ENCODE data around the gene EFCAB9.

EFCAB9 gene

DNA sequence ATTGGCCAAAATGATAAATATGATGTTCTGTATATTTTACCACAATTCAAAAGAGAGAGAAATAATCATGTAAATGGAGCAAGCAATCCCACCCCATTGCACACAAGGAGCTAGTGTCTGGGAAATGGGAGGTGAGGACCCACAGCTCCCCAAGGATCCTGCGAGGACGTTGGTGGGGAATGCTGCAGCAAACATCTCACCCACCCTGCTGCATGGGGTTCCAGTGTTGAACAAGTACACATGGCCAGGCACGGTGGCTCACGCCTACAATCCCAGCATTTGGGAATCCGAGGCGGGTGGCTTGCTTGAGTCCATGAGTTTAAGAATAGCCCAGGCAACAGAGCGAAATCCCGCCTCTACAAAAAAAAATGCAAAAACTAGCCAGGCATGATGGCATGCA is 35.0 kb upstream of the EFCAB9 start:
- no peaks in the 10 kb centered on the region for H3K27me3 Mint-ChIP-seq
- peak overlapping the region; percentile 70 for H3K27ac Mint-ChIP-seq
- H3K9me3 Mint-ChIP-seq, result no peaks in the 10 kb centered on the region
- peak overlapping the region; percentile 34 for H3K4me3 Mint-ChIP-seq
- H3K4me1 Mint-ChIP-seq, result peaks cover 67% of the 10 kb centered on the region
- peaks cover 9% of the 10 kb centered on the region for H3K36me3 Mint-ChIP-seq

DNA sequence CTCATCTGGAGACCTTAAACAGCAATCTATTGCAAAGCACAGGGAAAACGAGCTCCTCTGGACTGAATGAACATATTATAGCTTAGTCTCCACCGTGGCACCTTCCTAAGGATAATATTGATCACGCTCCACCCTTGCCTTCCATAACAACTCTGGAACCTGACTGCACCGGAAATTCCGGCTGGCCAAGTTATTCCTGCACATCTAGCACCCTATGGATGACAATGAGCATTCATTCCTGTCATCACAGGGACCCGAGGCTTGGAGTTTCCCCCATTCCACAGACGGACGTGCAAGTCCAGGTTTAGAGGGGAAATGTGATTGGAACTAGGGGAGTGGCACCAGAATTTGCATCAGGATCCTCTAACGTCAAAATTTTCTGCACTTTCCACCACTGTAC is 33.5 kb upstream of the EFCAB9 start:
- Mint-ChIP-seq H3K4me1 (peaks cover 67% of the 10 kb centered on the region), H3K4me3 (no peak overlapping the region), H3K27me3 (no peaks in the 10 kb centered on the region), H3K27ac (peak overlapping the region; percentile 85), H3K36me3 (peaks cover 6% of the 10 kb centered on the region), H3K9me3 (no peaks in the 10 kb centered on the region)

DNA sequence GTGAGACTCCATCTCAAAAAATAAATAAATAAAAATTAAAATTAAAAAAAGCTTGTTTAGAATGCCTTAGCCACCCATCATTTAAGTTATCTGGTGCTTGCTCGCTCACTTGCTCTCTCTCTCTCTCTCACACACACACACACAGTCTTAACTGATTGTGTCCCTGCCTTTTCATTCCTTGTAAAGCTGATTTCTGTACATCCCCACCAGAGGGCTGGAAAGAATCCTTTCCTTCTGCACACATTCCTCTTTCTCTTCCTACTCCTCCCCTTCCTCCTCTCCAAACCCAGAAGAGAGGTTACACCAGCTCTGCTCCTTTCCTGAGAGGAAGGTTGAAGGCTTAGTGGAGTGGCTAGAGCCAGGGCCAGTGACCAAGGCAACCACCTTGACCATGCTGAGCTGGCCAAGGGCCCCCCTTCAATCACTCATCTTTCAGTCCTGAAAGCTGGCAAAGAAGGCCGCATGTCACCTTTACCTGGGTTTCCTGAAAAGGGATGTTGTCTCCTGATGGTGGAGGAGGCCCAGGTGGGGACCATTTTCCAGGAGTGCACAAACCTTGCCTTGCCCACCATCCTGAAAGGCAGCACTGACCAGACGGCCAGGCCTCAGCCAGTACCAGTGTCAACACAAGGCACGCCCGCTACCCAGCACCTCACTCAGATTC is 31.5 kb upstream of the EFCAB9 start:
- peaks cover 1% of the 10 kb centered on the region for H3K36me3 Mint-ChIP-seq
- H3K9me3 Mint-ChIP-seq, result no peaks in the 10 kb centered on the region
- peak overlapping the region; percentile 84 for H3K27ac Mint-ChIP-seq
- H3K27me3 Mint-ChIP-seq, result no peaks in the 10 kb centered on the region
- no peak overlapping the region for H3K4me3 Mint-ChIP-seq
- peaks cover 75% of the 10 kb centered on the region for H3K4me1 Mint-ChIP-seq

DNA sequence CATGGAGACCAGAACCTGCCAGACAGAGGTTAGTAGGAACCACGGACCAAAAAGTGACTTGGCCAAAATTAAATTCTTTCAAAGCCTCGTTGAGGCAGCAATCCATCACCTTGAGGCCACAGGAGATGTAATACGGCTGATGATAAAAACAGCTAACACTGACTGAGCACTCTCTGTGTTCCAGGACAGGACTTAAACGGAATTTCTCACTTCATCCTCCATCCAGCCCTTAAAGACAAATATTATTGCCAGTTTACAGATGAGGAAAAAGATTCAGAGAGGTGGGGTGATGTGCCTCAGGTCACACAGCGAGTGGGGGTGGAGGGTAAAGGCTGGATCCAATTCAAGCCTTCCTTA is 31.0 kb upstream of the EFCAB9 start:
- Mint-ChIP-seq H3K9me3 (no peaks in the 10 kb centered on the region), H3K27ac (peak overlapping the region; percentile 23), H3K4me1 (peaks cover 77% of the 10 kb centered on the region), H3K27me3 (no peaks in the 10 kb centered on the region), H3K36me3 (peaks cover 1% of the 10 kb centered on the region), H3K4me3 (no peak overlapping the region)

DNA sequence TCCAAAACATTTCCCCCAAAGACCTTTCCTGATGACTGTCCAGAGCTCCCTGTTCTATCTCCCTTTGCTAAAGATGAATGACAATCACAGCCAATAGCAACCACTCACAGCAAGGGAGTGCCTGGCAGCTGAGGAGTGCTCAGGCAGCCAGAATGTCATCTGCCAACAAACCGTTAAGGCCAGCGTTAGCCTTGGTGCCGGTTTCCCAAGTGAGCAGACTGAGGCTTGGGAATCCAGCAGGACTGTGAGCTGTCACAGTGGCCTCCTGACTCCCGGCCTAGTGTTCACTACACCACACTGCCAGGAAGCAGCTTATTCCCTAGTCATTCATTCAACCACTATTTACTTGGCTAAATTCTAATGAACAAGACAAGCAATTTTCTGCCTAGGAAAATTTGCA is 30.6 kb upstream of the EFCAB9 start:
- Mint-ChIP-seq H3K4me1 (peaks cover 77% of the 10 kb centered on the region), H3K4me3 (no peak overlapping the region), H3K27ac (peak overlapping the region; percentile 23)

DNA sequence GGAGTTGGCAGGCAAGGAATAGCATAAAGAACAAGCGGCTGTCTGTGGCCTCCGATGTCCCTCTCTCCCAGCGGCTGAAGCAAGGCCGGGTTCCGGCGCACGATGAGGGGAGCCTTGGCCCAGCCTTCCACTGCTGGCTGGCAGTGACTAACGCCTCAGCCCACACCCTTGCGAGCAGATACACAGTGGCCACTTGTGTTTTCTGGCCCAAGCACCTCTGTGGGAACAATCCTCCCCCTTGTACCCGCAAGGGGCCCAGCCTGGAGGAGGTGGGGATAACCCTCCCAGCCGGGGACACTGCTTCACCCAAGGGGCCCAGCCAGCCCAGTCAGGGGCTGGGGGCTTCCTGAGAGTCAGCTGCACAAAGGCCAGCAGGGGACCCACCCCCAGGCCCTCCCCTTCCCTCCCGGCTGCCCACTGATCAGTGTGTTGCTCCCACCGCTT is 29.2 kb upstream of the EFCAB9 start:
- H3K27me3 Mint-ChIP-seq, result no peaks in the 10 kb centered on the region
- peaks cover 3% of the 10 kb centered on the region for H3K36me3 Mint-ChIP-seq
- H3K4me1 Mint-ChIP-seq, result peaks cover 82% of the 10 kb centered on the region
- H3K9me3 Mint-ChIP-seq, result no peaks in the 10 kb centered on the region
- H3K27ac Mint-ChIP-seq, result peak overlapping the region; percentile 83
- H3K4me3 Mint-ChIP-seq, result no peak overlapping the region

More for the DNA sequence above, 30.6 kb upstream of the EFCAB9 start:
- Mint-ChIP-seq H3K36me3 (peaks cover 1% of the 10 kb centered on the region), H3K9me3 (no peaks in the 10 kb centered on the region), H3K27me3 (no peaks in the 10 kb centered on the region)

DNA sequence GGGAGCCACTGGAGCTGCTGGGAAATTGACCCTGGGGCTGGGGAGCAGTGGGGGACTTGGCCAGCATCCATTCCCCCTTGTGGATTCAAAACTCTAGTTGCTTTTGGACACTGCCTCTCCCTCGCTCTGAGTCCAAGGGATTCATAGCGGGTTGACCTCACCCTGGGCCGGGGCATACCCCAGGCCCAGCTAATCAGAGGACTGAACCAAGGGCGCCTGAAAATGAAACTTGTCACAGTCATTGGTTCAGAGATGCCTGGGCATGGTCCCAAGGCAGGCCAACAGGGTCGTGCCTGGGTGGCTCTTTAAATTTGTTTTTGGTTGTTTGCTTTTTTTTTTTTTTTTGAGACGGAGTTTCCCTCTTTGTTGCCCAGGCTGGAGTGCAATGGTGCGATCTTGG is 28.5 kb upstream of the EFCAB9 start:
- no peaks in the 10 kb centered on the region for H3K27me3 Mint-ChIP-seq
- H3K4me1 Mint-ChIP-seq, result peaks cover 86% of the 10 kb centered on the region
- no peaks in the 10 kb centered on the region for H3K9me3 Mint-ChIP-seq
- peaks cover 3% of the 10 kb centered on the region for H3K36me3 Mint-ChIP-seq
- H3K4me3 Mint-ChIP-seq, result no peak overlapping the region
- no peak overlapping the region for H3K27ac Mint-ChIP-seq

DNA sequence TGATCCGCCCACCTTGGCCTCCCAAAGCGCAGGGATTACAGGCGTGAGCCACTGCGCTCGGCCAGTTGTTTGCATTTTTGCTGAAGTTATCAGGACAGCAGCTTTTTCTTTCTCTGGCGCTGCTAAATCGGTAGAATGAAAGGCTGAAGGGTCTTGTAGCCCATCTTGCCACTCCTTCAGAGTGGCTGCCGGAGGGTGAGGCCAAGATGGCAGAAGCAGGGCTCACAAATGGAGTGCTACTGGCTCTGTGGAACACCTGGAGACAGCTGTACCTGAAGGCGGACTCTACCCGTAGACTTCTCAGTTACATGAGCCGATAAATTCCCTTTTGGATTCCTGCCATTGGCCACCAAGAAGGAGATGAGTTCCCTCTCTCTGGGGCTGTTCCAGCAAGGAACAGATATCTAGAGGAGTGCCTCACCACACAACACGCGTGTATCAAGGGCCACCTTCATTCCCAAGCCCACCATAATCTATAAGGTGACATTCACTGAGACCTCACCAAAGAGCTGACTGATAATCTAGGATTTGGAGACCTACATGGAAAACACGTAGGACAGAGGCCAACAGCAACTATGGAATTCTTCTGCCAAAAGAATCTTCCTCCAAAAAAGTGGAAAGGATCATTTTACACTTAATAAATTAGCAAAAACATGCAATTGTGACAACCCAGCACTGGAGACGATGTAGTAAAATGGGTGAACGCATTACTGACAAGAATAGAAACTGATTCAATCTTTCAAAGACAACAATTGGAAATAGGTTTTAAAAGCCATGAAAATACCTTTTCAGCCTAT is 27.7 kb upstream of the EFCAB9 start:
- Mint-ChIP-seq H3K4me1 (peaks cover 88% of the 10 kb centered on the region), H3K36me3 (peaks cover 3% of the 10 kb centered on the region), H3K27me3 (no peaks in the 10 kb centered on the region), H3K27ac (peak overlapping the region; percentile 41), H3K9me3 (no peaks in the 10 kb centered on the region), H3K4me3 (no peak overlapping the region)

DNA sequence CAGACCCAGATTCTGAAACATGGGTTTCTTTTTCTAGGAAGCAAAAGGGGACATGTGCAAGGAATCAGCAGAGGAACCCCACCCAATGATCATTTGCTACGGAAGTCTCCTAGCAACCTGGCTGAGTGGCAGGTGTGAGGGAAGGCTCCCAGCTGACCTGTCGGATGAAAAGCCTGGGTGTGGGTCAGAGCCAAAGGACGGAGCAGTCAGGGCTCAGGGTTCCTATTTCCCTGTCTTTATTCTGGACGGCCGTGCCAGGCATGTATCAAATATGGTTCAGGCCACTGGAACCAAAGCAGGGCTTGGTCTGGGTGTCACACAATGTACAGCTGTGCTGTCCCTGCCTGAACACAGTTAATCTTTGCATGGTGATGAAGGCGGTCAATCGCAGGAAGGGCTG is 26.1 kb upstream of the EFCAB9 start:
- no peaks in the 10 kb centered on the region for H3K27me3 Mint-ChIP-seq
- peaks cover 2% of the 10 kb centered on the region for H3K36me3 Mint-ChIP-seq
- no peak overlapping the region for H3K27ac Mint-ChIP-seq
- H3K4me1 Mint-ChIP-seq, result peaks cover 89% of the 10 kb centered on the region
- H3K4me3 Mint-ChIP-seq, result no peak overlapping the region
- no peaks in the 10 kb centered on the region for H3K9me3 Mint-ChIP-seq

DNA sequence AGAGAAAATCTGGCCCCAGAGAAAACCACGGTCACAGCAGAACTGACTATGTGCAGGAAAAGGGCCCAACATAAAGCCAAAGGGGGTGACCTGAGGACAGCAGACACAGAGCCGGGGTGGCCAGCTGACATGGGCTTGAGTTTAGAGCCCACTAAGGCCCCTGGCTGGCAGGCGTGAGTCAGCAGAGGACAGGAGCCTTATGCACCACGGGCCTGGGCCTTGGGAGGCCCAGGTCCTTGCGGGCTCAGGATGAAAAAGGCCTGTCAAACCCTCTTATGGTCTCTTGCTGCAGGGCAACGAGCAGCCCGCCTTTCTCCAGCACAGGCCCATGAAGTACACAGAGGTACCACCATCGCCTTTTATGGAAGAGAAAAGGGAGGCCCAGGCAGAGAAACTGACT is 25.7 kb upstream of the EFCAB9 start:
- Mint-ChIP-seq H3K27ac (no peak overlapping the region), H3K27me3 (no peaks in the 10 kb centered on the region), H3K4me1 (peaks cover 89% of the 10 kb centered on the region), H3K36me3 (peaks cover 2% of the 10 kb centered on the region), H3K9me3 (no peaks in the 10 kb centered on the region), H3K4me3 (no peak overlapping the region)

DNA sequence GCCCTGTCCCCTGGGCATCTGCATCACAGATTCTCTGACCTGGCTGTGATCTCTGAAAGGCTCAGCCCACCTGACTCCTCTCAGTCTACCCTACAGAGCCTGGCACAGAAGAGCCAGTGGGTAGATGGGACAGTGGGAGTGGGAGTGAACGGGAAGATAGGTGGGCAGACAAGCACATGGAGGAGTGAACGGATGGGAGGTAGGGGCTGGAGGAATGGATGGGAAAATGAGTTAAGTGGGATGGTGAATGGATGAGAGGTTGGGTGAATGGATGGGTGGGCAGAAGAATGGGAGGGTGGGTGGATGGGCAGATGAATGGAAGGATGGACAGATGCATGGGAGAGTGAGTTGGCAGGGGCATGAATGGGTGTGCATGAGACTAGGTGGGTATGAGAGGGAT is 24.8 kb upstream of the EFCAB9 start:
- H3K27ac Mint-ChIP-seq, result peak overlapping the region; percentile 76
- H3K36me3 Mint-ChIP-seq, result peaks cover 2% of the 10 kb centered on the region
- H3K4me3 Mint-ChIP-seq, result no peak overlapping the region
- H3K9me3 Mint-ChIP-seq, result no peaks in the 10 kb centered on the region
- peaks cover 92% of the 10 kb centered on the region for H3K4me1 Mint-ChIP-seq
- no peaks in the 10 kb centered on the region for H3K27me3 Mint-ChIP-seq

DNA sequence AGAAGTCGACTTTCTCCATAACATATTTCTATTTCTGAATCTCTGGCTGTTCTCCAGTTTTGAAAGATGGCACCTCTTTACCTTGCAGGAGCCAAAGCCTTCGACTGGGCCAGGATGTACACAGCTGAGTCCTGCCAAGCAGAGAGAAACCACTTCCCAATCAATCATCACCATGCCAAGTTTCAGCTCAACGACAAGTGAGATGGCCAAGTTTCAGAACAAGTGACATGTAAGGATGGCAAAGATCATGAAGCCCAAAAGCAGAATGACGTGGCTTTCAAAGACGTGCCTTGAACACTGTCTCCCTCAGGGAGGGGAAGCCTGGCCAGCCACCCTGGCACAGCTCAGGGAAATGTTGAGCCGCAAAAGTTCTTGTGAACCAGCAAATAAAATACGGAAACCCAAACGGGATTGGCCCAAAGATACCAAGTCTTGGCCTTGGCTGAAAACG is 23.7 kb upstream of the EFCAB9 start:
- H3K9me3 Mint-ChIP-seq, result no peaks in the 10 kb centered on the region
- peaks cover 94% of the 10 kb centered on the region for H3K4me1 Mint-ChIP-seq
- H3K4me3 Mint-ChIP-seq, result peak overlapping the region; percentile 19
- H3K27ac Mint-ChIP-seq, result peak overlapping the region; percentile 84
- peaks cover 2% of the 10 kb centered on the region for H3K36me3 Mint-ChIP-seq
- H3K27me3 Mint-ChIP-seq, result no peaks in the 10 kb centered on the region

DNA sequence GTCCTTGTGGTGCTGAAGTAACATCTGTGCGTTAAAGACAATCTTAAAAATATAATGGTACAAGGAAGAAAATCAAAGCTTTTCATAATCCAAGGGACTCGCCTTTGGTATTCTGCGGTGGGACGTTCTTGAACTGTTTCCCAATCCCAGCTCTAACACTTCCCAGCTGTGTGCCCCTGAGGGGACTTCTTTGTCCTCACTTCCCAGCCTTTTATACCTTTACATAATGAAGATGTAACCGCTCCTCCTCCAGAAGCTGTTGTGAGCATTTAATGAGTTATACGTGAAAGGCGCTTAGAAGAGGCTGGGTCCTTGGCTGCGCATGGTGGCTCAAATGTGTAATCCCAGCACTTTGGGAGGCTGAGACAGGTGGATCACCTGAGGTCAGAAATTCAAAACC is 22.9 kb upstream of the EFCAB9 start:
- no peak overlapping the region for H3K4me3 Mint-ChIP-seq
- H3K27me3 Mint-ChIP-seq, result no peaks in the 10 kb centered on the region
- H3K4me1 Mint-ChIP-seq, result peaks cover 99% of the 10 kb centered on the region
- H3K9me3 Mint-ChIP-seq, result no peaks in the 10 kb centered on the region
- peaks cover 2% of the 10 kb centered on the region for H3K36me3 Mint-ChIP-seq
- peak overlapping the region; percentile 55 for H3K27ac Mint-ChIP-seq

DNA sequence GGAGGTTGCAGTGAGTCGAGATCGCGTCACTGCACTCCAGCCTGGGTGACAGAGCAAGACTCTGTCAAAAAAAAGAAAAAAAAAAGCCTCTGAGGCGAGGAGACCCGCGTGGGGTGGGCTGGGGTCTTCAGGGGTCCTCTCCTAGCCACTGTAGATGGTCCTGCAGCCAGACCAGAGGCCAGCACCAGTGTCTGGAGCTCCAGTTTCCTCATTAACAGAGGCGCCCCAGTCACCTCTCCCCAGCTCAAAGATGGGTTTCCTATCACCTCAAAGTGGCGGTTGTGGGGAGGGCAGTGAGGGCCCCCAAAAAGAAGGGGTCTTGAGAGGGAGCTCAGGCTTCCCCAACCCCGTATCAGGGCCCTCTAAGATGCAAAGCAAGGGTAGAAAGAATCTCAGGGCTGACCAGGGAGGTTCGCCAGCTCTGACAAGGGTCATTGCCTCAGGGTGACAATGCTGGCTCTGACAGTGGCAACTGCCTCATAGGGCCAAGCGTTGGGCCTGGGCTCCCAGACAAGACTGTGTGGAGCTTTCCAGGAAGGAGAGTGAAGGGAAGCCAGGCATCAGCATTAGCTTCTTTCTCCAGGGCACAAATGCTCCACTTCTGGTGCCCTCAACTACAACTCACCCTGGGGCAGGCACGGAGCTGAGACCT is 20.9 kb upstream of the EFCAB9 start:
- Mint-ChIP-seq H3K4me3 (peak overlapping the region; percentile 86), H3K27ac (peak overlapping the region; percentile 95), H3K27me3 (no peaks in the 10 kb centered on the region), H3K4me1 (peaks cover 96% of the 10 kb centered on the region), H3K36me3 (peaks cover 2% of the 10 kb centered on the region), H3K9me3 (no peaks in the 10 kb centered on the region)

DNA sequence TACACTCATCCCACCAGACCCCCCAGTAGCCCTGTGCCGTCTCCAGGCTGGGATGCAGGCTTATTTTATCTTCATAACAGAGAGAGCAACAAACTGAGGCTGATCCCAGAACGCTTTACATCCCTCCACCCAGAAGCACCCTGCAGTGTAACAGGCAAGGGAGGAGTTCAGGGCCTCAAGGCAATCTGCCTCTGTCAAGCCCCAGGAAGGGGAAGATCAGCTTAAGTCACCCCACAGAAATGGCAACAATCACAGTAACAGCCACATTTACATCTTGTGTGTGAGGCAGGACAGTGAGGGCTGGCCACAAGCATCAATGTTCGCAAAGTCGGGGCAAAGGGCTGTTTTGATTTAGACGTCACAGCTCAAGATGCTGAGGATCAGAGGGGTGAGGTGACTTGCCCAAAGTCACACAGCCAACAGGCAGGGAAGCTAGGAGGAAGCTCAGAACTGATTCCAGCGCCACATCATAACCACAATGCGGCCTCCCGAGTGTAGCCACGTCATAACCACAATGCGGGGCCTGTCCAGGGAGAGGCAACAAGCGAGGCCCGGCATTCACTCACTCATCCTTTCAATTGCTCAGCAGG is 20.3 kb upstream of the EFCAB9 start:
- peak overlapping the region; percentile 95 for H3K27ac Mint-ChIP-seq
- H3K9me3 Mint-ChIP-seq, result no peaks in the 10 kb centered on the region
- H3K36me3 Mint-ChIP-seq, result peaks cover 5% of the 10 kb centered on the region
- peak overlapping the region; percentile 86 for H3K4me3 Mint-ChIP-seq
- peaks cover 96% of the 10 kb centered on the region for H3K4me1 Mint-ChIP-seq
- H3K27me3 Mint-ChIP-seq, result no peaks in the 10 kb centered on the region
